ENCODE data around the gene PRSS22.

The PRSS22 gene

DNA sequence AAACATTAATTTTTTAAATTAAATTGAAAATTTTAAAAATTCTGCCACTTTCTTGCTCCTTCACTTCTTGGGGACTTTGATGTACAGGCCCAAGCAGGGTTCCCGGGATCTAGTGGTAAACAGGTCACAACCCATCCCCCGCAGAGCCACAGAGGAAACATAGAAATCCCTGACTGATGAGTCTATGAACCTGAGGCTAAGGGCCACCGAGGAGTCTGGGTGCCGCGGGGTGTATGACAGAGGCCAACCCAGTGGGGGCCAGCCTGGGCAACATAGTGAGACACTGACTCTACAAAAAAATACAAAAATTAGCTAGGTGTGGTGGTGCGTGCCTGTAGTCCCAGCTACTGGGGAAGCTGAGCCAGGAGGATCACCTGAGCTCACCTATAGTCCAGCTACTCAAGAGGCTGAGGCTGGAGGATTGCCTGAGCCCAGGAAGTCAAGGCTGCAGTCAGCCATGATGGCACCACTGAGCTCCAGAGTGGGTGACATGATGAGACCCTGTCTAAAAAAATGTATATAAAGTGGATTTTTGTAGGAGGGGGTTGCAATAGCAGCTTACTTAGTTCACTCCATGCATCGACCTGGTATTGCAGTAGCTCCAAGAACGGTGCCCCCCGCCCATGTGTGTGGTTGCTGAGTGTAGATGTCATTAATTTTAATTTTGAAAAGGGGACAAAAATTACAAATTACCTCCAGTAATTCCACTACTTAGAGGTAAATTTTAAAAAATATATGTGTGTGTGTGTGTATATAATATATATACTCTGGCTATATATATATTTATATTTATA is 44.6 kb upstream of the PRSS22 start:
- Histone ChIP-seq H2AFZ (ENCODE audit: low read depth, low read length) (no peak overlapping the region), H3K79me2 (ENCODE audit: insufficient read depth, low read length) (no peaks in the 10 kb centered on the region), H3K9me3 (ENCODE audit: insufficient read depth, low read length, severe bottlenecking) (no peaks in the 10 kb centered on the region), H3K27ac (ENCODE audit: low read length) (no peak overlapping the region), H3K4me3 (ENCODE audit: low read depth in 1 of 2, low read length in 2 of 2) (no peak overlapping the region), H3K27me3 (ENCODE audit: insufficient read depth, low read length, poor library complexity) (no peaks in the 10 kb centered on the region), H3K36me3 (ENCODE audit: insufficient read depth, low read length) (peaks cover 13% of the 10 kb centered on the region), H3K9ac (ENCODE audit: low read depth, low read length) (no peak overlapping the region), H4K20me1 (ENCODE audit: insufficient read depth, low read length) (no peaks in the 10 kb centered on the region), H3K4me1 (ENCODE audit: insufficient read depth, low read length) (0 out of 2 replicates have a peak, but pooled peaks cover 2% of the 10 kb centered on the region), H3K4me2 (ENCODE audit: insufficient read depth, low read length) (no peak overlapping the region)
- no peak for TF ChIP-seq CTCF (IDR thresholded peaks at IDR 0.05; ENCODE audit: borderline replicate concordance, extremely low read depth, low read length, poor library complexity, severe bottlenecking)
- no peak for TF ChIP-seq EZH2 (IDR thresholded peaks at IDR 0.05; ENCODE audit: borderline replicate concordance, low read depth, low read length, severe bottlenecking)
- ATAC-seq (ENCODE audit: insufficient read depth, low read depth) (no peak), DNase-seq (no peak)

DNA sequence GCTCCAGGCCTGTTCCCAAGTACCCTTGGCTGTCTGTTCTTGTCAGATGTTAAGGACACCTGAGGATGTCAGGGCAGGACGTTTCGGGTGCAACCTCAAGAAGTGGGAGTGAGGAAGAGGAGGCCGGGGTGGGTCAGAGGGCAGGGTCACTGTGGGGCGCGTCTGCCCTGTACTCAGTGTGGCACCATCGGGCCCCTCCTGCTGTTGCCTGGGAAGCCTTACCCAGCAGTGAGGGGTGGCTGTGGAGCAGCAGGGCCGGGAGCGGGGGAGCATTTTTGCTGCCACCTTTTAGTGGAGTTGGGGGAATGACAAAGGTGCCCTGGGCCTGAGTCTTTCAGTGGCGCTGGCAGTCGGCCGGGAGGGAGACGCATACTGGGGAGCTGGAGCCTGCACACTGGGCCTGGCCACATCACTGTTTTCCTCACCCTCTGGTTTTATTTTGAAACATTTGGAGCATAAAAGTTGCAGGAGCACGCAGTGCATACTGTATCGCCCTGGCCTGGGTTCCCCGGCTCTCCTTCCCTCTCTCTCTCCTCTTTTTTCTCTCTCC is 42.6 kb upstream of the PRSS22 start:
- H3K9ac ChIP-seq (ENCODE audit: low read depth, low read length), result no peak overlapping the region
- H3K9me3 ChIP-seq (ENCODE audit: insufficient read depth, low read length, severe bottlenecking), result no peaks in the 10 kb centered on the region
- H3K4me2 ChIP-seq (ENCODE audit: insufficient read depth, low read length), result no peak overlapping the region
- no peaks in the 10 kb centered on the region for H3K27me3 ChIP-seq (ENCODE audit: insufficient read depth, low read length, poor library complexity)
- H3K4me1 ChIP-seq (ENCODE audit: insufficient read depth, low read length), result no peaks in the 10 kb centered on the region
- peaks cover 31% of the 10 kb centered on the region for H3K36me3 ChIP-seq (ENCODE audit: insufficient read depth, low read length)
- H2AFZ ChIP-seq (ENCODE audit: low read depth, low read length), result no peak overlapping the region
- H3K4me3 ChIP-seq (ENCODE audit: low read depth in 1 of 2, low read length in 2 of 2), result no peak overlapping the region
- ATAC-seq (ENCODE audit: insufficient read depth, low read depth) (no peak), DNase-seq (no peak)
- H3K27ac ChIP-seq (ENCODE audit: low read length), result no peak overlapping the region
- 0 out of 2 replicates have a peak, but pooled peaks cover 4% of the 10 kb centered on the region for H4K20me1 ChIP-seq (ENCODE audit: insufficient read depth, low read length)
- no peaks in the 10 kb centered on the region for H3K79me2 ChIP-seq (ENCODE audit: insufficient read depth, low read length)
- TF ChIP-seq EZH2 (IDR thresholded peaks at IDR 0.05; ENCODE audit: borderline replicate concordance, low read depth, low read length, severe bottlenecking) (no peak), CTCF (IDR thresholded peaks at IDR 0.05; ENCODE audit: borderline replicate concordance, extremely low read depth, low read length, poor library complexity, severe bottlenecking) (no peak)

DNA sequence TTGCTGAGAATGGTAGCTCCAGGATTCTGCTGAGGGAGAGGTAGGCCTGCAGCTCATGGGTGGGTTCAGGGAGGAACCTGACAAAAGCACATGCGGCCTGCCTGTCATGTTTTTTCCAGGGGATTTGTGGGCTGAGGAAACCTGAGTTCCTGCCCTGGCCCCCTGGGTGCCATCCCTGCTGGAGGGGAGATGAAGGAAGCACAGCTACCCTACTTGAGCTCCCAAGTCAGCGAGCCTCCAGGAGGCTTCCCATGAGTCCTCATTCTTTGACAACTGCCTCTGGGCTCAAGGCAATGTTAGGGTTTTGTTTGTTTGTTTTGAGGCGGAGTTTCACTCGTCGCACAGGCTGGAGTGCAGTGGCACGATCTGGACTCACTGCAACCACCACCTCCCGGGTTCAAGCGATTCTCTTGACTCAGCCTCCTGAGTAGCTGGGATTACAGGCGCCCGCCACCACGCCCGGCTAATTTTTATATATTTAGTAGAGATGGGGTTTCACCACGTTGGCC is 41.6 kb upstream of the PRSS22 start:
- no peak for ATAC-seq (ENCODE audit: insufficient read depth, low read depth)
- Histone ChIP-seq H4K20me1 (ENCODE audit: insufficient read depth, low read length) (0 out of 2 replicates have a peak, but pooled peaks cover 4% of the 10 kb centered on the region), H3K4me2 (ENCODE audit: insufficient read depth, low read length) (no peak overlapping the region), H3K4me1 (ENCODE audit: insufficient read depth, low read length) (no peaks in the 10 kb centered on the region), H3K4me3 (ENCODE audit: low read depth in 1 of 2, low read length in 2 of 2) (no peak overlapping the region), H3K27me3 (ENCODE audit: insufficient read depth, low read length, poor library complexity) (no peaks in the 10 kb centered on the region), H3K27ac (ENCODE audit: low read length) (no peak overlapping the region), H3K9ac (ENCODE audit: low read depth, low read length) (no peak overlapping the region), H3K9me3 (ENCODE audit: insufficient read depth, low read length, severe bottlenecking) (no peaks in the 10 kb centered on the region), H2AFZ (ENCODE audit: low read depth, low read length) (no peak overlapping the region), H3K79me2 (ENCODE audit: insufficient read depth, low read length) (no peaks in the 10 kb centered on the region), H3K36me3 (ENCODE audit: insufficient read depth, low read length) (peaks cover 33% of the 10 kb centered on the region)
- TF ChIP-seq CTCF (IDR thresholded peaks at IDR 0.05; ENCODE audit: borderline replicate concordance, extremely low read depth, low read length, poor library complexity, severe bottlenecking), result no peak
- TF ChIP-seq EZH2 (IDR thresholded peaks at IDR 0.05; ENCODE audit: borderline replicate concordance, low read depth, low read length, severe bottlenecking), result no peak
- no peak for DNase-seq

All from DND-41 (cell line).